ENCODE data around the gene ABCA8.

ABCA8 gene

GRCh38 chr17:68853036-68853435, 102.2 kb downstream of the ABCA8 start:
- POLR2A ChIA-PET: no interaction called here
- CTCF ChIA-PET: interaction anchor here (0.6 kb wide), 1 partner anchor 12 kb away, joined by 3 read pairs; no protein-coding TSS in a partner anchor

DNA sequence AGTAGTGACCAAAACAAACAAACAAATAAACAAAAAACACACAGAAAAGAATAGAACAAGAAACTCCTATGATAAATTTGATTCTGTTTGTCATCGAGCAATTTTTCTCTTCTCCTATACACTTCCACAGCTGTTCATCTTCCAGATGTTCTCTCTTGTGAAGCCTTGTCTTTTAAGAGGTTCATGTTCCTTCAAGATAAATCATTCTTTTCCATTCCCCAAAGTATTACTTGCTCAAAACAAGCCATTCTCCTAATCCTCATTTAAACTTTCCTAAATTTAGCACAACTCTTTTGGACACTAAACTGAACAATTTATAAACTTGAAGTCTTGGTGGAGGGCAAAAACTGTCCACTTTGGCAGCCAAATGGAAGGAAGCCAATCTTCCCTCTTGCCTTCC, 103.3 kb downstream of the ABCA8 start:
- no peaks in the 10 kb centered on the region for H3K9me3 ChIP-seq (ENCODE audit: control insufficient read depth, insufficient read depth, low read depth, low read length)
- H3K4me1 ChIP-seq (ENCODE audit: control insufficient read depth, insufficient read depth, low read length): no peaks in the 10 kb centered on the region
- no peak overlapping the region for H3K4me3 ChIP-seq (ENCODE audit: low read depth, low read length)
- H3K36me3 ChIP-seq (ENCODE audit: control insufficient read depth in 2 of 2, insufficient read depth in 1 of 2, low read length in 2 of 2): no peaks in the 10 kb centered on the region
- POLR2A ChIA-PET: no interaction called here
- CTCF ChIA-PET: no interaction called here
- no peak overlapping the region for H3K27ac ChIP-seq (ENCODE audit: extremely low read depth, low read depth, low read length)
- TF ChIP-seq ZNF280D (tag by site-specific recombination; IDR thresholded peaks at IDR 0.05) (no peak), ZNF776 (tag by site-specific recombination; IDR thresholded peaks at IDR 0.05; ENCODE audit: borderline replicate concordance) (no peak), ZBTB49 (tag by site-specific recombination; IDR thresholded peaks at IDR 0.05; ENCODE audit: low read depth) (no peak), MEIS1 (CRISPR knock-in tag; IDR thresholded peaks at IDR 0.05; ENCODE audit: borderline replicate concordance) (no peak), ZBTB20 (tag by site-specific recombination; IDR thresholded peaks at IDR 0.05) (no peak), ZNF174 (tag by site-specific recombination; IDR thresholded peaks at IDR 0.05) (no peak), ZNF394 (tag by site-specific recombination; IDR thresholded peaks at IDR 0.05; ENCODE audit: borderline replicate concordance) (no peak), SETDB1 (IDR thresholded peaks at IDR 0.05; ENCODE audit: insufficient read length, low read length) (no peak), ZNF423 (tag by site-specific recombination; IDR thresholded peaks at IDR 0.05) (no peak), WT1 (tag by site-specific recombination; IDR thresholded peaks at IDR 0.05) (no peak), ZNF560 (tag by site-specific recombination; IDR thresholded peaks at IDR 0.05; ENCODE audit: borderline replicate concordance) (no peak)

More at GRCh38 chr17:68853036-68853435, 102.2 kb downstream of the ABCA8 start:
- H3K9me3 ChIP-seq (ENCODE audit: control insufficient read depth, insufficient read depth, low read depth, low read length): no peaks in the 10 kb centered on the region
- no peak overlapping the region for H3K27ac ChIP-seq (ENCODE audit: extremely low read depth, low read depth, low read length)
- TF ChIP-seq GLIS1 (tag by site-specific recombination; IDR thresholded peaks at IDR 0.05) (no peak), ZNF510 (tag by site-specific recombination; IDR thresholded peaks at IDR 0.05; ENCODE audit: insufficient replicate concordance) (no peak), ZBTB7A (tag by site-specific recombination; IDR thresholded peaks at IDR 0.05; ENCODE audit: low read depth) (no peak), OSR2 (tag by site-specific recombination; IDR thresholded peaks at IDR 0.05) (no peak), OVOL3 (tag by site-specific recombination; IDR thresholded peaks at IDR 0.05) (no peak), ZNF423 (tag by site-specific recombination; IDR thresholded peaks at IDR 0.05) (no peak), ZNF23 (tag by site-specific recombination; IDR thresholded peaks at IDR 0.05; ENCODE audit: borderline replicate concordance) (no peak), ZNF677 (tag by site-specific recombination; IDR thresholded peaks at IDR 0.05) (no peak), ZXDB (tag by site-specific recombination; IDR thresholded peaks at IDR 0.05) (no peak), ZNF521 (tag by site-specific recombination; IDR thresholded peaks at IDR 0.05) (no peak), ZNF777 (tag by site-specific recombination; IDR thresholded peaks at IDR 0.05; ENCODE audit: borderline replicate concordance) (no peak), ZNF645 (tag by site-specific recombination; IDR thresholded peaks at IDR 0.05) (no peak), ZNF280D (tag by site-specific recombination; IDR thresholded peaks at IDR 0.05) (no peak), ZNF701 (tag by site-specific recombination; IDR thresholded peaks at IDR 0.05) (no peak), ZNF596 (tag by site-specific recombination; IDR thresholded peaks at IDR 0.05) (no peak), KLF8 (tag by site-specific recombination; IDR thresholded peaks at IDR 0.05) (no peak)
- TF ChIP-seq, protein P1, sequence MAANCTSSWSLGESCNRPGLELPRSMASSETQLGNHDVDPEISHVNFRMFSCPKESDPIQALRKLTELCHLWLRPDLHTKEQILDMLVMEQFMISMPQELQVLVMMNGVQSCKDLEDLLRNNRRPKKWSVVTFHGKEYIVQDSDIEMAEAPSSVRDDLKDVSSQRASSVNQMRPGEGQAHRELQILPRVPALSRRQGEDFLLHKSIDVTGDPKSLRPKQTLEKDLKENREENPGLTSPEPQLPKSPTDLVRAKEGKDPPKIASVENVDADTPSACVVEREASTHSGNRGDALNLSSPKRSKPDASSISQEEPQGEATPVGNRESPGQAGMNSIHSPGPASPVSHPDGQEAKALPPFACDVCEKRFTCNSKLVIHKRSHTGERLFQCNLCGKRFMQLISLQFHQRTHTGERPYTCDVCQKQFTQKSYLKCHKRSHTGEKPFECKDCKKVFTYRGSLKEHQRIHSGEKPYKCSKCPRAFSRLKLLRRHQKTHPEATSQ (tag by site-specific recombination; IDR thresholded peaks at IDR 0.05): no peak
- no peaks in the 10 kb centered on the region for H3K4me1 ChIP-seq (ENCODE audit: control insufficient read depth, insufficient read depth, low read length)
- H3K4me3 ChIP-seq (ENCODE audit: low read depth, low read length): no peak overlapping the region
- no peaks in the 10 kb centered on the region for H3K36me3 ChIP-seq (ENCODE audit: control insufficient read depth in 2 of 2, insufficient read depth in 1 of 2, low read length in 2 of 2)

Data from HEK293 (cell line).